Measurements from ENCODE around the gene TMPRSS2. TPM values are rescaled to one million over a fixed set of nuclear protein-coding genes. Genes with fewer than 3 reads are reported as not detected.

TMPRSS2 gene
- total RNA-seq, 3 donors from 2014 or later (not counting 1 experiment from before 2014, with no cell fraction given), result not detected

GRCh38 chr21:41489329-41489728, 18.6 kb downstream of the TMPRSS2 start:
- H3K9me3 Mint-ChIP-seq, result no peaks in the 10 kb centered on the region
- no peak overlapping the region for H3K4me3 Mint-ChIP-seq
- no peak overlapping the region for H3K27ac Mint-ChIP-seq
- Histone ChIP-seq H3K9me3 (ENCODE audit: control insufficient read depth, insufficient read depth, low read length) (no peaks in the 10 kb centered on the region), H3K27ac (ENCODE audit: low read length) (no peak overlapping the region), H3K36me3 (ENCODE audit: control insufficient read depth, insufficient read depth, low read length) (no peaks in the 10 kb centered on the region), H3K4me3 (ENCODE audit: low read length) (no peak overlapping the region), H3K27me3 (ENCODE audit: control insufficient read depth, insufficient read depth, low read length) (no peaks in the 10 kb centered on the region), H3K4me1 (ENCODE audit: control insufficient read depth, insufficient read depth, low read length) (no peaks in the 10 kb centered on the region)
- peaks cover 11 to 16% of the 10 kb centered on the region in 2 donors for H3K27me3 Mint-ChIP-seq (ENCODE audit: low read depth in 2 of 2)
- ATAC-seq, result no peak
- 84% methylated on average over 6 of the region's 7 CpGs for WGBS (ENCODE audit: insufficient coverage)
- H3K36me3 Mint-ChIP-seq, result no peaks in the 10 kb centered on the region
- intact Hi-C loops (cut with micrococcal nuclease), result no loop called here
- no peaks in the 10 kb centered on the region for H3K4me1 Mint-ChIP-seq
- TF ChIP-seq CTCF (IDR thresholded peaks at IDR 0.05), result no peak
- no peak for DNase-seq

- no peak for DNase-seq
- Mint-ChIP-seq H3K36me3 (no peaks in the 10 kb centered on the region), H3K4me1 (no peaks in the 10 kb centered on the region), H3K27ac (no peak overlapping the region), H3K27me3 (ENCODE audit: low read depth in 2 of 2) (peaks cover 5 to 16% of the 10 kb centered on the region in 2 donors), H3K9me3 (no peaks in the 10 kb centered on the region), H3K4me3 (no peak overlapping the region)
- TF ChIP-seq CTCF (IDR thresholded peaks at IDR 0.05), result no peak
- Histone ChIP-seq H3K27me3 (ENCODE audit: control insufficient read depth, insufficient read depth, low read length) (no peaks in the 10 kb centered on the region), H3K9me3 (ENCODE audit: control insufficient read depth, insufficient read depth, low read length) (no peaks in the 10 kb centered on the region), H3K4me3 (ENCODE audit: low read length) (no peak overlapping the region), H3K36me3 (ENCODE audit: control insufficient read depth, insufficient read depth, low read length) (no peaks in the 10 kb centered on the region), H3K4me1 (ENCODE audit: control insufficient read depth, insufficient read depth, low read length) (no peaks in the 10 kb centered on the region), H3K27ac (ENCODE audit: low read length) (no peak overlapping the region)
- WGBS (ENCODE audit: insufficient coverage), result 87% methylated on average over 14 of the region's 14 CpGs
- intact Hi-C loops (cut with micrococcal nuclease), result no loop called here
- ATAC-seq, result no peak
Measured at GRCh38 chr21:41488080-41488479, 19.9 kb downstream of the TMPRSS2 start.

GRCh38 chr21:41487082-41487481, 20.9 kb downstream of the TMPRSS2 start:
- intact Hi-C loops (cut with micrococcal nuclease), result no loop called here
- Histone ChIP-seq H3K4me1 (ENCODE audit: control insufficient read depth, insufficient read depth, low read length) (no peaks in the 10 kb centered on the region), H3K36me3 (ENCODE audit: control insufficient read depth, insufficient read depth, low read length) (no peaks in the 10 kb centered on the region), H3K4me3 (ENCODE audit: low read length) (no peak overlapping the region), H3K27me3 (ENCODE audit: control insufficient read depth, insufficient read depth, low read length) (no peaks in the 10 kb centered on the region), H3K27ac (ENCODE audit: low read length) (no peak overlapping the region), H3K9me3 (ENCODE audit: control insufficient read depth, insufficient read depth, low read length) (no peaks in the 10 kb centered on the region)
- Mint-ChIP-seq H3K4me3 (no peak overlapping the region), H3K9me3 (no peaks in the 10 kb centered on the region), H3K4me1 (no peaks in the 10 kb centered on the region), H3K36me3 (no peaks in the 10 kb centered on the region), H3K27ac (no peak overlapping the region), H3K27me3 (ENCODE audit: low read depth in 2 of 2) (peaks cover 4 to 12% of the 10 kb centered on the region in 2 donors)
- DNase-seq (no peak), ATAC-seq (no peak)
- TF ChIP-seq CTCF (IDR thresholded peaks at IDR 0.05), result no peak
- 85% methylated on average over 6 of the region's 6 CpGs for WGBS (ENCODE audit: insufficient coverage)

GRCh38 chr21:41483973-41484372, 24.0 kb downstream of the TMPRSS2 start:
- no peaks in the 10 kb centered on the region for H3K9me3 Mint-ChIP-seq
- DNase-seq (no peak), ATAC-seq (no peak)
- Histone ChIP-seq H3K9me3 (ENCODE audit: control insufficient read depth, insufficient read depth, low read length) (no peaks in the 10 kb centered on the region), H3K36me3 (ENCODE audit: control insufficient read depth, insufficient read depth, low read length) (no peaks in the 10 kb centered on the region), H3K4me1 (ENCODE audit: control insufficient read depth, insufficient read depth, low read length) (no peaks in the 10 kb centered on the region), H3K4me3 (ENCODE audit: low read length) (no peak overlapping the region), H3K27me3 (ENCODE audit: control insufficient read depth, insufficient read depth, low read length) (no peaks in the 10 kb centered on the region), H3K27ac (ENCODE audit: low read length) (no peak overlapping the region)
- H3K4me1 Mint-ChIP-seq, result peaks cover 3 to 4% of the 10 kb centered on the region in 2 donors
- no peak for TF ChIP-seq CTCF (IDR thresholded peaks at IDR 0.05)
- 96% methylated on average over 4 of the region's 4 CpGs for WGBS (ENCODE audit: insufficient coverage)
- no peaks in the 10 kb centered on the region for H3K36me3 Mint-ChIP-seq
- intact Hi-C loops (cut with micrococcal nuclease), result no loop called here
- no peak overlapping the region for H3K27ac Mint-ChIP-seq
- no peak overlapping the region for H3K4me3 Mint-ChIP-seq
- peaks cover 4 to 11% of the 10 kb centered on the region in 2 donors for H3K27me3 Mint-ChIP-seq (ENCODE audit: low read depth in 2 of 2)

All from natural killer cell (primary cell).